HEK293 (cell line): ENCODE results near the gene PDE4B.

Source experiments
- ATF2 ChIP-seq: fragments of 450-650 bp; formaldehyde crosslinking; IDR thresholded peaks from 2 replicates; pipeline ENCODE4 v1.5.1; 2016; ENCODE audit warnings: missing biosample characterization, missing genetic modification characterization, low read depth
- BCL11A ChIP-seq: fragments of 450-650 bp; formaldehyde crosslinking; IDR thresholded peaks from 2 replicates; pipeline ENCODE4 v1.5.1; 2016; ENCODE audit warnings: low read depth, missing biosample characterization, missing genetic modification characterization
- GLIS2 ChIP-seq: fragments of 450-650 bp; formaldehyde crosslinking; IDR thresholded peaks from 2 replicates; pipeline ENCODE4 v1.5.1; 2016; ENCODE audit warnings: missing biosample characterization, missing genetic modification characterization
- MEIS1 ChIP-seq: sonication (generic); formaldehyde crosslinking; IDR thresholded peaks from 2 replicates; pipeline ENCODE4 v1.8.1; 2022; ENCODE audit warnings: missing genetic modification reagents, mild to moderate bottlenecking, borderline replicate concordance
- PATZ1 ChIP-seq: fragments of 450-650 bp; formaldehyde crosslinking; IDR thresholded peaks from 2 replicates; pipeline ENCODE4 v1.5.1; 2016; ENCODE audit warnings: missing biosample characterization, missing genetic modification characterization
- PRDM4 ChIP-seq: fragments of 450-650 bp; formaldehyde crosslinking; IDR thresholded peaks from 2 replicates; pipeline ENCODE4 v1.5.1; 2017; ENCODE audit warnings: missing biosample characterization, missing genetic modification characterization
- WT1 ChIP-seq: fragments of 450-650 bp; formaldehyde crosslinking; IDR thresholded peaks from 2 replicates; pipeline ENCODE4 v1.5.1; 2016; ENCODE audit warnings: missing biosample characterization, missing genetic modification characterization
- ZBTB49 ChIP-seq: fragments of 450-650 bp; formaldehyde crosslinking; IDR thresholded peaks from 2 replicates; pipeline ENCODE4 v1.5.1; 2016; ENCODE audit warnings: missing biosample characterization, missing genetic modification characterization, low read depth
- ZFHX2 ChIP-seq: fragments of 450-650 bp; formaldehyde crosslinking; conservative IDR thresholded peaks from 2 replicates; pipeline ENCODE4 v1.5.1; 2016; ENCODE audit warnings: missing biosample characterization, missing genetic modification characterization
- ZNF2 ChIP-seq: fragments of 450-650 bp; formaldehyde crosslinking; IDR thresholded peaks from 2 replicates; pipeline ENCODE4 v1.5.1; 2016; ENCODE audit warnings: missing biosample characterization, missing genetic modification characterization
- ZNF239 ChIP-seq: fragments of 450-650 bp; formaldehyde crosslinking; IDR thresholded peaks from 2 replicates; pipeline ENCODE4 v1.5.1; 2016; ENCODE audit warnings: missing biosample characterization, missing genetic modification characterization
- ZNF266 ChIP-seq: fragments of 450-650 bp; formaldehyde crosslinking; IDR thresholded peaks from 2 replicates; pipeline ENCODE4 v1.5.1; 2016; ENCODE audit warnings: missing biosample characterization, missing genetic modification characterization, low read depth
- ZNF394 ChIP-seq: fragments of 450-650 bp; formaldehyde crosslinking; IDR thresholded peaks from 2 replicates; pipeline ENCODE4 v1.5.1; 2016; ENCODE audit warnings: missing biosample characterization, missing genetic modification characterization, mild to moderate bottlenecking, moderate library complexity, borderline replicate concordance
- ZNF488 ChIP-seq: fragments of 450-650 bp; formaldehyde crosslinking; IDR thresholded peaks from 2 replicates; pipeline ENCODE4 v1.5.1; 2016; ENCODE audit warnings: missing biosample characterization, missing genetic modification characterization
- ZNF518A ChIP-seq: fragments of 450-650 bp; formaldehyde crosslinking; conservative IDR thresholded peaks from 2 replicates; pipeline ENCODE4 v1.5.1; 2016; ENCODE audit warnings: low read depth, missing biosample characterization, missing genetic modification characterization
- ZNF521 ChIP-seq: fragments of 450-650 bp; formaldehyde crosslinking; IDR thresholded peaks from 2 replicates; pipeline ENCODE4 v1.5.1; 2017; ENCODE audit warnings: missing biosample characterization, mild to moderate bottlenecking, missing genetic modification characterization
- ZNF529 ChIP-seq: fragments of 450-650 bp; formaldehyde crosslinking; IDR thresholded peaks from 2 replicates; pipeline ENCODE4 v1.5.1; 2017; ENCODE audit warnings: missing genetic modification characterization, missing biosample characterization; ENCODE audit not compliant: insufficient replicate concordance
- ZNF623 ChIP-seq: fragments of 450-650 bp; formaldehyde crosslinking; IDR thresholded peaks from 2 replicates; pipeline ENCODE4 v1.5.1; 2016; ENCODE audit warnings: missing biosample characterization, missing genetic modification characterization
- ZNF677 ChIP-seq: fragments of 450-650 bp; IDR thresholded peaks from 2 replicates; pipeline ENCODE4 v1.5.0; 2018; ENCODE audit warnings: missing biosample characterization, mild to moderate bottlenecking, missing genetic modification characterization, moderate library complexity
- ZNF768 ChIP-seq: fragments of 450-650 bp; formaldehyde crosslinking; IDR thresholded peaks from 2 replicates; pipeline ENCODE4 v1.5.1; 2018; ENCODE audit warnings: missing biosample characterization, mild to moderate bottlenecking, missing genetic modification characterization
- ZNF777 ChIP-seq: fragments of 450-650 bp; formaldehyde crosslinking; IDR thresholded peaks from 2 replicates; pipeline ENCODE4 v1.5.1; 2017; ENCODE audit warnings: missing biosample characterization, missing genetic modification characterization, borderline replicate concordance
- ZSCAN18 ChIP-seq: fragments of 450-650 bp; formaldehyde crosslinking; IDR thresholded peaks from 2 replicates; pipeline ENCODE4 v1.5.1; 2016; ENCODE audit warnings: missing biosample characterization, missing genetic modification characterization
- ZSCAN30 ChIP-seq: fragments of 450-650 bp; IDR thresholded peaks from 2 replicates; pipeline ENCODE4 v1.5.1; 2018; ENCODE audit warnings: missing biosample characterization, mild to moderate bottlenecking, missing genetic modification characterization, moderate library complexity

The PDE4B gene

GRCh38 chr1:66271216-66271903 lies 478.7 kb downstream of the PDE4B start (continued):
- no peak for TF ChIP-seq ZNF518A (tag by site-specific recombination)
- no peak for TF ChIP-seq ZNF239 (tag by site-specific recombination)
- TF ChIP-seq ZNF266 (tag by site-specific recombination) = no peak
- TF ChIP-seq ZSCAN30 = peak; percentile 60; the same call in 1 of the 2 replicates
- TF ChIP-seq ZBTB49 = no peak
- TF ChIP-seq BCL11A = no peak
- TF ChIP-seq ZSCAN18 (tag by site-specific recombination) = no peak
- peak; percentile 53; the same call in 1 of the 2 replicates for TF ChIP-seq PRDM4
- peak; percentile 74 for TF ChIP-seq ZFHX2 (tag by site-specific recombination)
- no peak for TF ChIP-seq ZNF777 (tag by site-specific recombination)
- TF ChIP-seq ATF2 (tag by site-specific recombination) = peak; percentile 75
- TF ChIP-seq WT1 (tag by site-specific recombination) = peak; percentile 98
- no peak for TF ChIP-seq ZNF677 (tag by site-specific recombination)
- no peak for TF ChIP-seq ZNF521 (tag by site-specific recombination)
- peak; percentile 79 for TF ChIP-seq GLIS2 (tag by site-specific recombination)
- peak; percentile 85 for TF ChIP-seq PATZ1 (tag by site-specific recombination)
- TF ChIP-seq ZNF488 (tag by site-specific recombination) = no peak
- no peak; the same call in 1 of the 2 replicates for TF ChIP-seq ZNF394
- no peak for TF ChIP-seq MEIS1 (CRISPR knock-in tag)
- TF ChIP-seq ZNF623 (tag by site-specific recombination) = no peak
- no peak for TF ChIP-seq ZNF768 (tag by site-specific recombination)
- TF ChIP-seq ZNF529 (tag by site-specific recombination) = no peak
- no peak for TF ChIP-seq ZNF2
